Breast epithelium (tissue), 4 donors: ENCODE data around the gene BOLA2B. TPM values are rescaled to one million over a fixed set of nuclear protein-coding genes. Genes with fewer than 3 reads are reported as not detected.

Experiments
- DNase-seq, 2 donors: peaks; one replicate each; pipeline ENCODE4 v3.0.0-alpha.2; 2019; ENCODE audit warnings: low spot score in 2 of 2
- H3K27ac ChIP-seq, 2 donors: fragments of 200-600 bp; sonication (generic) in 1 of 2; one replicate each; pipeline ENCODE4 v1.5.1; 2016 to 2019; ENCODE audit warnings: mild to moderate bottlenecking in 1 of 2
- H3K27me3 ChIP-seq, 2 donors: fragments of 200-600 bp; sonication (generic) in 1 of 2; one replicate each; pipeline versions ENCODE4 v1.5.1 to v1.6.0; 2017 to 2019; ENCODE audit warnings: control low read depth in 1 of 2, mild to moderate bottlenecking in 1 of 2
- H3K36me3 ChIP-seq: fragments of 200-600 bp; one replicate; pipeline ENCODE4 v1.5.1; 2019
- H3K4me1 ChIP-seq, 2 donors: fragments of 200-600 bp; sonication (generic); one replicate each; pipeline ENCODE4 v1.5.1; 2016 to 2019; ENCODE audit warnings: control low read depth in 1 of 2
- H3K4me3 ChIP-seq, 3 donors: fragments of 200-600 bp; sonication (generic); 1 replicate in 2 of 3; 2 replicates in 1 of 3; pipeline ENCODE4 v1.5.1; 2016 to 2019; ENCODE audit warnings: mild to moderate bottlenecking in 3 of 3, moderate library complexity in 2 of 3
- H3K9me3 ChIP-seq, 2 donors: fragments of 200-600 bp; sonication (generic) in 1 of 2; one replicate each; pipeline ENCODE4 v1.5.1; 2016 to 2019; ENCODE audit warnings: control low read depth in 1 of 2
- CTCF ChIP-seq, 3 donors: fragments of 450-650 bp; IDR thresholded peaks; one replicate each; pipeline ENCODE4 v1.5.1; 2016 to 2017; ENCODE audit warnings: antibody characterized with exemption in 3 of 3, mild to moderate bottlenecking in 3 of 3, moderate library complexity in 3 of 3
- POLR2A ChIP-seq: fragments of 450-650 bp; IDR thresholded peaks from one replicate; pipeline ENCODE4 v1.6.1; 2016; ENCODE audit warnings: antibody characterized with exemption, mild to moderate bottlenecking, moderate library complexity
- POLR2AphosphoS5 ChIP-seq, 3 donors: sonication (generic); formaldehyde crosslinking; IDR thresholded peaks; one replicate each; pipeline ENCODE4 v1.6.1; 2017; ENCODE audit warnings: antibody characterized with exemption in 3 of 3
- intact Hi-C: fragments of 100-400 bp; cut with DNase I; formaldehyde crosslinking; loops from one replicate; pipeline ENCODE4 v1.15.1; 2023; ENCODE audit warnings: low total_unique reads
- total RNA-seq, 3 donors: library from RNA; depleted of rRNA; stranded (reverse); fragments of >200 nt; gene quantifications; one replicate each; pipeline ENCODE4 v1.1.0, GENCODE V29; 2016

Gene BOLA2B
- total RNA-seq, 3 donors from 2014 or later, result 125 to 267 (median 258) TPM

GRCh38 chr16:30151091-30151490 is 42.4 kb downstream of the BOLA2B start:
- no peak for TF ChIP-seq CTCF (IDR thresholded peaks at IDR 0.05)
- TF ChIP-seq POLR2AphosphoS5 (IDR thresholded peaks at IDR 0.05), result no peak
- no peak for TF ChIP-seq POLR2A
- Histone ChIP-seq H3K27me3 (no peaks in the 10 kb centered on the region), H3K4me3 (no peak overlapping the region), H3K4me1 (no peaks in the 10 kb centered on the region), H3K27ac (no peak overlapping the region), H3K36me3 (no peaks in the 10 kb centered on the region), H3K9me3 (peaks cover 4 to 6% of the 10 kb centered on the region in 2 donors)
- no peak for DNase-seq
- intact Hi-C loops, result no loop called here

GRCh38 chr16:30149250-30149930 is 44.1 kb downstream of the BOLA2B start:
- H3K27ac ChIP-seq, result no peak overlapping the region
- intact Hi-C loops, result no loop called here

GRCh38 chr16:30147843-30148510 is 45.5 kb downstream of the BOLA2B start:
- Histone ChIP-seq H3K27ac (no peak overlapping the region), H3K4me3 (no peak overlapping the region), H3K27me3 (no peaks in the 10 kb centered on the region), H3K4me1 (no peaks in the 10 kb centered on the region), H3K36me3 (no peaks in the 10 kb centered on the region), H3K9me3 (peaks cover 4 to 6% of the 10 kb centered on the region in 2 donors)
- intact Hi-C loops, result no loop called here
- no peak for DNase-seq
- no peak for TF ChIP-seq POLR2A
- no peak for TF ChIP-seq CTCF (IDR thresholded peaks at IDR 0.05)
- no peak for TF ChIP-seq POLR2AphosphoS5 (IDR thresholded peaks at IDR 0.05)

More at GRCh38 chr16:30149250-30149930, 44.1 kb downstream of the BOLA2B start:
- DNase-seq, result no peak
- Histone ChIP-seq H3K4me3 (no peak overlapping the region), H3K27me3 (no peaks in the 10 kb centered on the region), H3K4me1 (no peaks in the 10 kb centered on the region), H3K9me3 (peaks cover 4 to 6% of the 10 kb centered on the region in 2 donors), H3K36me3 (no peaks in the 10 kb centered on the region)
- TF ChIP-seq POLR2A (no peak), CTCF (IDR thresholded peaks at IDR 0.05) (no peak), POLR2AphosphoS5 (IDR thresholded peaks at IDR 0.05) (no peak)

GRCh38 chr16:30145657-30146056 is 47.8 kb downstream of the BOLA2B start:
- peaks cover 4 to 6% of the 10 kb centered on the region in 2 donors for H3K9me3 ChIP-seq
- H3K27me3 ChIP-seq, result no peaks in the 10 kb centered on the region
- intact Hi-C loops, result no loop called here
- no peak overlapping the region for H3K4me3 ChIP-seq
- no peaks in the 10 kb centered on the region for H3K4me1 ChIP-seq
- no peaks in the 10 kb centered on the region for H3K36me3 ChIP-seq
- no peak for DNase-seq
- no peak overlapping the region for H3K27ac ChIP-seq
- TF ChIP-seq CTCF (IDR thresholded peaks at IDR 0.05) (no peak), POLR2A (no peak), POLR2AphosphoS5 (IDR thresholded peaks at IDR 0.05) (no peak)

- Histone ChIP-seq H3K4me1 (no peaks in the 10 kb centered on the region), H3K4me3 (no peak overlapping the region), H3K9me3 (peaks cover 4 to 6% of the 10 kb centered on the region in 2 donors), H3K36me3 (no peaks in the 10 kb centered on the region), H3K27me3 (no peaks in the 10 kb centered on the region), H3K27ac (no peak overlapping the region)
- no peak for DNase-seq
- intact Hi-C loops, result no loop called here
- TF ChIP-seq POLR2A, result no peak
- no peak for TF ChIP-seq CTCF (IDR thresholded peaks at IDR 0.05)
- no peak for TF ChIP-seq POLR2AphosphoS5 (IDR thresholded peaks at IDR 0.05)
Measured at GRCh38 chr16:30144917-30145316, 48.5 kb downstream of the BOLA2B start.
